Measurements from ENCODE around the gene FOXK2.

DNA sequence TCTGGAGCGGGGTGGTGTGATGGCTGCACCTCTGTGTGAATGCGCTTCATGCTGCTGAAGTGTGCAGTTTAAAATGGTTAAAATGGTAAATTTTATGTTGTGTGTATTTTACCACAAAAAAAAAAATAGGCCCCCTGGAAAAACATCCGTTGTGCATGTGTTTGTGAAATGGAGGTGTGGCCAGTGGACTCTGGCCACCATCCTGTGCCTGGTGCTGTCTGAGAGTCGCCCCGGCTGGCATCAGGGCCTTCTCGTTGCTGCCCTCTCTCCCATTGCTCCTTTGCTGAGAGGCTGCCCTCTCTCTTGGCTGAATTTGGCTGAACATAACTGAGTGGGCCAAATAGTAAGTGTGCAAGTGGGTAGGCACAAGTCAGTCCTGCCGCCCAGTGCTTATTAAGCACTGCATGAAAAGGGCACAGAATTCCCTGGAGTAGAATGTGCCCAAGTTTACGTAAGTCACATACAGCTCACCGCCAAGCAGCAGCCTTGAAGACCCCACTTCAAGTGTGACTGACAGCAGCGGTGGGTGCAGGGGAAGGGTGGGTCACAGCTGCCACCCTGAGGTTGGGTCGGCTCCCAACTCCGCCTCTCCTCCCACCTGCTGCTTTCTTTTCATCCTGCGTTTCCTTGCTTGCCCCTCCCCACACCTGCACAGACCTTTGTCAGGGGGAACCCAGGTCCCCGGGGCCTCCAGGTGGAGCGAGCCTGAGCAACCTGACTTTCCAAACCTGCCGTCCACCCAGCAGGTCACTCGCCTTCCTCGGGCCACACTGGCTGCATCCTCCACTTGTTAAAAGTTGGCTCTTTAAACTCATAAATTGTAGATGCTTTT lies 46.8 kb downstream of the FOXK2 start:
- TF ChIP-seq, protein P1, sequence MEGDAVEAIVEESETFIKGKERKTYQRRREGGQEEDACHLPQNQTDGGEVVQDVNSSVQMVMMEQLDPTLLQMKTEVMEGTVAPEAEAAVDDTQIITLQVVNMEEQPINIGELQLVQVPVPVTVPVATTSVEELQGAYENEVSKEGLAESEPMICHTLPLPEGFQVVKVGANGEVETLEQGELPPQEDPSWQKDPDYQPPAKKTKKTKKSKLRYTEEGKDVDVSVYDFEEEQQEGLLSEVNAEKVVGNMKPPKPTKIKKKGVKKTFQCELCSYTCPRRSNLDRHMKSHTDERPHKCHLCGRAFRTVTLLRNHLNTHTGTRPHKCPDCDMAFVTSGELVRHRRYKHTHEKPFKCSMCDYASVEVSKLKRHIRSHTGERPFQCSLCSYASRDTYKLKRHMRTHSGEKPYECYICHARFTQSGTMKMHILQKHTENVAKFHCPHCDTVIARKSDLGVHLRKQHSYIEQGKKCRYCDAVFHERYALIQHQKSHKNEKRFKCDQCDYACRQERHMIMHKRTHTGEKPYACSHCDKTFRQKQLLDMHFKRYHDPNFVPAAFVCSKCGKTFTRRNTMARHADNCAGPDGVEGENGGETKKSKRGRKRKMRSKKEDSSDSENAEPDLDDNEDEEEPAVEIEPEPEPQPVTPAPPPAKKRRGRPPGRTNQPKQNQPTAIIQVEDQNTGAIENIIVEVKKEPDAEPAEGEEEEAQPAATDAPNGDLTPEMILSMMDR (IDR thresholded peaks at IDR 0.05; ENCODE audit: poor library complexity), result no peak
- no peak for TF ChIP-seq EZH2 (IDR thresholded peaks at IDR 0.05; ENCODE audit: borderline replicate concordance)
